DND-41 (cell line): Measurements from ENCODE around the gene LAMTOR4.

ENCODE experiments used
- CTCF ChIP-seq: IDR thresholded peaks from 2 replicates; pipeline ENCODE4 v1.5.1; 2012; ENCODE audit warnings: borderline replicate concordance, low read length, moderate library complexity, mild to moderate bottlenecking; ENCODE audit not compliant: poor library complexity, severe bottlenecking; ENCODE audit errors: extremely low read depth
- EZH2 ChIP-seq: IDR thresholded peaks from 3 replicates; pipeline ENCODE4 v1.6.1; 2012; ENCODE audit warnings: borderline replicate concordance, low read depth, mild to moderate bottlenecking, moderate library complexity, low read length, inconsistent platforms; ENCODE audit not compliant: severe bottlenecking

- TF ChIP-seq CTCF, result no peak
- no peak for TF ChIP-seq EZH2
These were observed 36.8 kb upstream of the LAMTOR4 start for GRCh38 chr7:100111914-100112313.
